ENCODE measurements around the gene KRTAP10-9. TPM values are rescaled to one million over a fixed set of nuclear protein-coding genes. Genes with fewer than 3 reads are reported as not detected.

Gene KRTAP10-9
- total RNA-seq, 4 donors from 2014 or later, result not detected

DNA sequence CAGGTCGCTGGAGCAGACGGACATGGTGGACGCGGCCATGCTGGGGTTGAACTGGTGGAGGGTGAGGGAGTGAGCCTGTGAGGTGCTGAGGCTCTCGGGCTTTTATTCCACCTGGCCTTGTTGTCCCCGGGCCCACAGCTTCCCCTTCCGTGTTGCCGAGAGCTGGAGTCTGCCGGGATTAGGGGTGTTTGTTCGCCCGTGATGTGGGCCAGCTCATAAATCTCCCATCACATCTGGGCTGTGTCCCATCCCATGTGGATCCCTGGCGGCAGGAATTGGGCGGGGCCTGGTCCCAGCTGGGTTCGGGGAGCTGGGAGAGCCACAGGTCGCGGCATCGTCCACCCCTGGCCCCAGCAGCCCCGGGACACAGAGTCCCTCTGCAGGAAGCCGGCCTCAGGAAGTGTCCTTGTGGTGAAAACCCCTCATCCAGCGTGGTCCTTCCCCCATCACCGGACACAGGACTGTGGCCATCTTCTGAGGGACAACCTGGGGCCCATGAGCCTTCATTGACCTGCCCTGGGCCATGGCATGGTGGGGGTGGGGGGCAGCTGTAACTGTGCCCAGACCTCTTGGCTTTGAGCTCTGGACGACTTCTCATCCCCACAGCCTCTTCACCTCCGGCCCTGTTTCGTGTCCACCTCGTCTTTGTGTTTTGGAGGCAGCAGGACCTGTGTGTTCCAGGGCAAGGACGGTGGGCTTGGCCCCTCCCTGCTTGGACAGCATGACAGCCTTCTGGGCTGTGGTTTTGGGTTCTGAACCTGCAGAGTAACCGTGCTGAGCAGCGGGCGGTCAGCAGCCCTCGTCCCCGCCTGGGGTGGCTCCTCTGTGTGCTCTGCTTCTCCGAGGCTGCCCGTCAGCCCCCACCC is 34.2 kb upstream of the KRTAP10-9 start, which contains the start of gene KRTAP10-6:
Gene KRTAP10-6, minus strand, starts transcription at position 60 of the 866 bp plus-strand sequence. Its CDS starts 21 bp downstream, at position 39.
- no peak for TF ChIP-seq CTCF (IDR thresholded peaks at IDR 0.05; ENCODE audit: low read depth)

- TF ChIP-seq CTCF (IDR thresholded peaks at IDR 0.05; ENCODE audit: low read depth), result no peak
Measured at GRCh38 chr21:44593598-44594405, 33.1 kb upstream of the KRTAP10-9 start.

- TF ChIP-seq CTCF (IDR thresholded peaks at IDR 0.05; ENCODE audit: low read depth), result no peak
Measured at GRCh38 chr21:44594406-44594916, 32.4 kb upstream of the KRTAP10-9 start.

DNA sequence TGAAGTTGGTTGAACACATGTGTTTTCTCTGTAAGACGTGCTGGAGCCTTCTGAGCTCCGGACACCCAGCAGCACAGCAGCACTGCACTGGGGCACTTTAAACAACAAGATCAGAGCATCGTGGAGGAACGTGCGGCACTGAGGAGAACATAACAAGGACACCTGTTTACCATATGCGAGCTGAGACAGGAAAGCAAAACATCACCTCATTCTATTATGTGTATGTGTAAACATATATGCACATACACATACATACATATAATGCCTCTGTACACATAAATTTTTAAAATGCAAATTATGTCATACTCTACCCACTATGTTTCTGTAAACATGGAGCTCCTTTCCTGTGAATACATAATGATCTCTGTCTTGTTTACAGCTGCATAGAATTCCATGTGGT is 31.4 kb upstream of the KRTAP10-9 start:
- TF ChIP-seq CTCF (IDR thresholded peaks at IDR 0.05; ENCODE audit: low read depth), result no peak

GRCh38 chr21:44596068-44596725 is 30.7 kb upstream of the KRTAP10-9 start:
- TF ChIP-seq CTCF (IDR thresholded peaks at IDR 0.05; ENCODE audit: low read depth), result no peak

GRCh38 chr21:44598061-44598460 is 28.8 kb upstream of the KRTAP10-9 start:
- no peak for TF ChIP-seq CTCF (IDR thresholded peaks at IDR 0.05; ENCODE audit: low read depth)

Measured in subcutaneous adipose tissue (tissue), 4 donors.